Measurements from ENCODE around the gene CCDC51. TPM values are rescaled to one million over a fixed set of nuclear protein-coding genes. Genes with fewer than 3 reads are reported as not detected.

Gene CCDC51
- total and polyA plus RNA-seq, 2 donors (not counting 3 experiments of a cell fraction or from before 2014, with no cell fraction given), result 11.2 to 11.3 TPM

DNA sequence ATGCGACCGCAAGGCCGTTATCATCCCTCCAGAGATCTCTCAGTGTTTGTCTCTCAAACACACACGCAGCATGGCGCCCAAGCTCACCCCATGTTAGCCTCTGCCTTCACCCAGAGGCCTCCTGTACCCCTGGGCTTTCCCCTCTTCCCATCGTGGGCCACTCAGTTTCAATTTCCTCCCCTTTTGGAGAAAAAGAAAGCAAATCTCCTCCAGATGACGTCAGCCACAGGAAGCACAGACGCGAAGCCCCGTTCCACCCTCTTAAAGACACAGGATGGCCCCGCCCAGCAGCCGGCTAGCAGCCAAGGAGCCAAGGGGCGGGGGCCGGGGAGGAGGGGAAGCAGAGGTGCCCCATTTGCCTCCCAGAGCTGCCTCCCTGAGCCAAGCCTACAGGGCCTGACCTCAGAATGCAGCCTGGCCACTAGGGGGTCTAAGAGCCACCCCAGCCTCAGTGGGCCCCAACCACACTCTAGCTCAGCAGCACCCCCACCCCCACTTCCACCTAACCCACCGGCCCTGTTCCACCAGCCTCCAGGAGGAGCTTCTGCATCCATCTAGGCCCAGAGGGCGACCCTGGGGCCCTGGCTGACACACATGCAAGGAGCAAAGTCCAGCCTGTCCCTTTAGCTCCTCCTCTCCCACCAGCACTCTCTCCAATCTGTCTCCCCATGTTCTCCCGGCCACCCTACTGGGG is 33.2 kb upstream of the CCDC51 start:
- intact Hi-C loops (cut with micrococcal nuclease), result loop anchor here (1.0 kb wide), 3 partner anchors 8 to 73 kb away; no protein-coding TSS in a partner anchor
- Histone ChIP-seq H3K36me3 (ENCODE audit: control insufficient read depth in 2 of 2, extremely low read depth in 1 of 2, insufficient read depth in 2 of 2, low read length in 2 of 2) (peaks cover 0 to 31% of the 10 kb centered on the region in 2 experiments), H3K4me2 (ENCODE audit: insufficient read depth, low read length) (peak overlapping the region; percentile 71), H3K4me3 (replicated peaks in 1 of 3; ENCODE audit: insufficient read depth in 1 of 3, low read depth in 1 of 3, low read length in 3 of 3) (peak overlapping the region; percentile 52 to 98 (median 98)), H2AFZ (ENCODE audit: low read depth, low read length) (peak overlapping the region; percentile 66), H3K27me3 (ENCODE audit: control insufficient read depth in 2 of 2, insufficient read depth in 2 of 2, low read length in 2 of 2) (no peaks in the 10 kb centered on the region), H4K20me1 (replicated peaks; ENCODE audit: control insufficient read depth, extremely low read depth, insufficient read depth, low read length) (no peaks in the 10 kb centered on the region), H3K9me1 (replicated peaks; ENCODE audit: control insufficient read depth, extremely low read depth, insufficient read depth, low read length) (no peaks in the 10 kb centered on the region), H3K9ac (replicated peaks; ENCODE audit: extremely low read depth, insufficient read depth, low read length) (peak overlapping the region; percentile 98), H3K4me1 (ENCODE audit: control insufficient read depth, extremely low read depth, insufficient read depth, low read length) (peaks cover 10% of the 10 kb centered on the region), H3K27ac (ENCODE audit: insufficient read depth, low read depth, low read length) (peak overlapping the region; percentile 95), H3K79me2 (ENCODE audit: control insufficient read depth, insufficient read depth, low read length) (peaks cover 43% of the 10 kb centered on the region), H3K9me3 (replicated peaks; ENCODE audit: control insufficient read depth, insufficient read depth, low read length) (no peaks in the 10 kb centered on the region)
- CTCF ChIA-PET, result interaction anchor here (1.0 to 3.9 kb wide), 11 partner anchors 8 to 213 kb away, joined by 3 to 26 read pairs (median 5); partner anchors contain the start of genes CCDC51, SHISA5 and TMA7
- peak; percentile 90 for DNase-seq (ENCODE audit: low read depth, low spot score)
- dilution Hi-C loops (cut with MboI; ENCODE audit: extremely low pct_ligation_motif_present, low sequenced_read_pairs), result no loop called here
- peak; percentile 96 for FAIRE-seq
- BruUV-seq (replicated peaks), result no TSS peak
- POLR2A ChIA-PET, result interaction anchor here (0.6 to 0.7 kb wide), 3 partner anchors 27 to 44 kb away, joined by 4 to 8 read pairs (median 4); no protein-coding TSS in a partner anchor
- TF ChIP-seq MYC (IDR thresholded peaks at IDR 0.05; ENCODE audit: low read depth, low read length) (no peak), GATA2 (IDR thresholded peaks at IDR 0.05; ENCODE audit: insufficient read depth, insufficient read length, low read depth, low read length) (no peak), JUN (IDR thresholded peaks at IDR 0.05; ENCODE audit: borderline replicate concordance, insufficient read depth, insufficient read length, low read depth) (peak; percentile 69), POLR2A (IDR thresholded peaks at IDR 0.05; ENCODE audit: low read depth, low read length) (peak; percentile 91), FOS (IDR thresholded peaks at IDR 0.05; ENCODE audit: borderline replicate concordance, insufficient read depth, low read length) (no peak), POLR2AphosphoS5 (IDR thresholded peaks at IDR 0.05; ENCODE audit: insufficient read depth, low read depth, low read length) (peak; percentile 75), EZH2 (IDR thresholded peaks at IDR 0.05; ENCODE audit: borderline replicate concordance, low read depth, low read length, severe bottlenecking) (no peak), CTCF (IDR thresholded peaks at IDR 0.05; ENCODE audit: extremely low read depth in 1 of 2, insufficient read depth in 1 of 2, low read depth in 1 of 2, low read length in 2 of 2) (peak; percentile 34 to 56)
- TF ChIP-seq, protein P1, sequence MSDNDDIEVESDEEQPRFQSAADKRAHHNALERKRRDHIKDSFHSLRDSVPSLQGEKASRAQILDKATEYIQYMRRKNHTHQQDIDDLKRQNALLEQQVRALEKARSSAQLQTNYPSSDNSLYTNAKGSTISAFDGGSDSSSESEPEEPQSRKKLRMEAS (IDR thresholded peaks at IDR 0.05; ENCODE audit: insufficient read depth, insufficient read length), result no peak
